Activated effector memory CD4-positive, alpha-beta T cell treated with Interleukin-2 at 50 U/mL for 16 hours (primary cell): ENCODE measurements around the gene NFIA.

Source experiments
- DNase-seq: peaks from one replicate; pipeline ENCODE4 v3.0.0-alpha.2; 2020

The NFIA gene

DNA sequence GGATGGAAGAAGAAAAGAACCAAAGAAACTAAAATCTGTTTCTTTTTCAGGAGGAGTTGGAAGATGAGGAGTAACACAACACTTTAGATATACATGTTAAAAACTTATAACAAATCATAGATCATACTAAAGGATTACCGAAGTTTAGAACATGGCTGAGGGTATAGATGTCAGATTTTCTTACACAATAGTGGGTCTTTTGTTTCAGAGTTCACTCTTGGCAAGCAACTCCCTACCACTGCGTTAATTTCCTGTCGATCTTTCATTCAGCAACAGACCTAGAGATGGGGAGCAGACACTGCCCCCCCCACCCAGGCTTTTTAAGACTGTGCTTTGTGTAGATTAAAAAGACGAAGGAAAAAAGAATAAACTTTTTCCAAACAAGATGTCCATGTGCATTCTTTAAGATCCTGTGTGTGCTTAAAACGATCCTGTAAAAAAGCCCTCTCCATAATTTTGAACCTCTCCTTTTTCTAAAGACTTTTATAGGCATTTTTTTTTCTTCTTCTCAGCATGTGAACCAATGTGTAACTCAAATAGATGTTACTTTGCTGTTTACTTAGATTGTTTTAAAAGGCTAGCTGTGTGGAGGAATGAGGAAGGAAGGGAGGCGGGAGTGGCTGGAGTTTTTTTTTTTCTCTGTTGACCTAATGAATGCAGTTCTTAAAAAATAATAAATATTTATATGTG, 50.4 kb downstream of the NFIA start:
- no peak for DNase-seq

DNA sequence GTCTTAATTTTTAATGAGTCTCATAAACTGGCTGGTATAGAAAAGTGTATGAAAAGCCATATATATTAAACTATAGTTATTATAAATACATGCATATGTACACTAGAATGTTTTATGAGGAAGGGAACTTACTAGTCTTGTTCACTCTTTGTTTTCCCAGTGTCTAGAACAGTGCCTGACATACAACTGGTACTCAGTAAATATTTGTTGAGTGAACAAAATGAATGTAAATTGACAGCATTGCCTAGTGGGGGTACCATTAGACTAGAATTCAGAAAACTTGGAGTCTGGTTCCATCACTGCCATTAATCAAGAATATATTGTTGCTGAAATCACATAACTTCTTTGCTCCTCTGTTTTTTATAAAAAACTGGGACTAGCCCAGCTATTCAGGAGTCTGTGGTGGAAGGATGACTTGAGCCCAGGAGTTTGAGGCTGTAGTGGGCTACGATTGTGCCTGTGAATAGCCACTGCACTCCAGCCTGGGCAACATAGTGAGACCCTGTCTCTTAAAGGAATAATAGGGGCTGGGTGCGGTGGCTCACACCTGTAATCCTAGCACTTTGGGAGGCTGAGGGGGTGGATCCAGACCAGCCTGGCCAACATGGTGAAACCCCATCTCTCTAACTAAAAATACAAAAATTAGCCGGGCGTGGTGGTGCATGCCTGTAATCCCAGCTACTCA, 51.1 kb downstream of the NFIA start:
- DNase-seq: no peak

DNA sequence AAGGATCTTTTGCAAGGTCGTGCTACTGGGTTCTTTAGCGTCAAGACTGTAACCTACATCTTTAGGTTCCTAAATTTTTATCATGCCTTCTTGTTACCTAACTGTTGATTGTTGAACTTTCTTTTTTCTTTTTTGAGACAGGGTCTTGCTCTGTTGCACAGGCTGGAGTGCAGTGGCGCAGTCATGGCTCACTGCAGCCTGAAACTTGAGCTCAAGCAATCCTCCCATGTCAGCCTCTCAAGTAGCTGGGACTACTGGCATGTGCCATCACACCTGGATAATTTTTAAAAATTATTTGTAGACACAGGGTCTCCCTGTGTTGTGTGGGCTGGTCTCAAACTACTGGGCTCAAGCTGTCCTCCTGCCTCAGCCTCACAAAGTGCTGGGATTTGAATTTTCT, 52.9 kb downstream of the NFIA start:
- DNase-seq: no peak

DNA sequence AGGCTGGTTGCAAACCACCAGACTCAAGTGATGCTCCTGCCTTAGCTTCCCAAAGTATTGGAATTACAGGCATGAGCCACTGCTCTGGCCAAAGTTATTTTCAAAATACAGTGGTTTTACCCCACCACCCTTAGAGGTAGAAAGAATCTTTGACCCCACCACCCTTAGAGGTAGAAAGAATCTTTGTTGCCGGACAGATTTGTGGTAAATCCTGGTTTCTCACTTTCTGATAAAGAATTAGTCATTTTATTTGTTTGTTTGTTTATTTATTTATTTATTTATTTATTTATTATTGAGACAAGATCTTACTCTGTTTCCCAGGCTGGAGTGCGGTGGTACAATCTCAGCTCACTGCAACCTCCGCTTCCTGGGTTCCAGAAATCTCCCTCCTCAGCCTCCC, 55.9 kb downstream of the NFIA start:
- DNase-seq: no peak

DNA sequence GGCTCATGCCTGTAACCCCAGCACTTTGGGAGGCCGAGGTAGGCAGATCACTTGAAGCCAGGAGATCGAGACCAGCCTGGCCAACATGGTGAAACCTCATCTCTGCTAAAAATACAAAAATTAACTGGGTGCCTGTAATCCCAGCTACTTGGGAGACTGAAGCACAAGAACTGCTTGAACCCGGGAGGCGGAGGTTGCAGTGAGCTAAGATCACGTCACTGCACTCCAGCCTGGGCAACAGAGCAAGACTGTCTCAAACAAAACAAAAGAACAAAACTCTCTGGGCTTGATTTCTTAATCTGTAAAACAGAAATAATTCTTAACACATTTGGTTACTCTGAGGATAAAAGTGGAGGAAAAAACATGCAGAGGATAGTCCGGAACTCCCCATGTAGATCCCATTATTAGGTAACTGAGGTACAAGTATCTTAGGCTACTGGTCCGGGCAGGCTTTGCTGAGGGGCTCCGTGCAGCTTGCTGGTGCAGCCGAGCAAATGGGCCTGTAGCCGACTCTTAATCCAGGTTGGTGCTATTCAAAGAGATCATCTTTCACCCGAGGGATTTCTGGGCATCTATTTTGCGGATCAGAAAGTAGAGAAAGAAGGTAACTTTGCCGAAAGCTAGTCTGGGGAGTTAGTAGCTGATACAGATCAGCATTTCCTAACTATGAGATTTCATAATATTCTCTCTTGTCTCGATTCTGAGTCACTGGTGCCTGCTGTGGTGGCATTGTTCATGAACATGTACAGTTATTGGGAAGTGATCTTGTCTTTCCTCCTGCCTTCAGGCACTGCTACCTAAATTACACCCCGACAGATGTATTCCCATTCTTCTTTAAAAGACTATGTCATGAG, 56.8 kb downstream of the NFIA start:
- no peak for DNase-seq

DNA sequence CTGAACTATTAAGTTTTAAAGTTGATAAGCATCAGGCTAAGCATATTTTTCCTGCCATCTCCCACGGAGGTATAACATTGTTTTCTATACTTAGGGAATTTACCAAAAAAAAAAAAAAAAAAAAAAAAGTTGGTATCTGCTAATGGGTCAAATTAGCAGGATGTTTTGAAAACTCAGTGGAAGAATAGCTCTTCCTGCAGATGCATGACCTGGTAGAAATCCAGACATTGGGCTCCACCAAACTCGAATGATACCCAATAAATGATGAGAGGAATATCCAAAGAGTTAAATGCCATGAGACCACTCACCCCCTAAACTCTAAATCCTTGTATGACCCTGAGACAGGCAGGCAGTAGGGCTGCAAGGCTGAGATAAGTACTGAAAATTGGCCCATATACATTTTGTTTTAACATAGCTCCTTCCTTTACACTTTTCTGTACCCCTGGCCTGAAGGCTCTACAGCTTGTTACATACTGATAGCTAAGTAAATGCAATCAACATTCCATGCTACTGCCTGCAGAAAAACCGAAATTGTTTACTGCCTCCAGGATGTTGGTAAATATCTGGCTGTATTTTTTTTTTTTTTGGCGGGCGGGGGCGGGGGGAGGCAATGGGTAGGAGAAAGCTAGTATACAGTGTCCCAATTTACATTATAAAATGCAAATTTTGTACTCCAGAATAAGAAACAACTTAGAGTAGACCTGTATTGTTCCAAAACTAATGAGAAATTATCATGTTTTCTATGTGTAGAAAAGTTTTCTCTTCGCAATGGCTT, 57.6 kb downstream of the NFIA start:
- no peak for DNase-seq

DNA sequence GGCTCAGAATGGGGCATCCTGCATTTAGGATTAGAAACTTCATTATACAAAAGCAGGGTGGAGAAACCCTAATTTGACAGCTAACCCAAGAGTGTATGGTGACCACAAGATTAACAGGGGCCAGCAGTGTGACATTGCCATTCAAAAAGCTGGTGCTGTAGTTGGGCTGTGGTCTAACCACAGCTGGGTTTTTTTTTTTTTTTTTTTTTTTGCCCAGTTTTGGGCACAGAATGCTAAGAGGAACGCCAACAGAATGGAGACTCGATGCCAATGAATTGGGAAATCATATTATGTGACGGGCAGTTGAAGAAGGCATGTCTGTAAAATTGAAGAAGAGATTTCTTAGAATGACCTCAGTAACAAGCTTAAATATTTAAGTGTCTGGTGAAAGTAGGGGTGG, 58.4 kb downstream of the NFIA start:
- no peak for DNase-seq

DNA sequence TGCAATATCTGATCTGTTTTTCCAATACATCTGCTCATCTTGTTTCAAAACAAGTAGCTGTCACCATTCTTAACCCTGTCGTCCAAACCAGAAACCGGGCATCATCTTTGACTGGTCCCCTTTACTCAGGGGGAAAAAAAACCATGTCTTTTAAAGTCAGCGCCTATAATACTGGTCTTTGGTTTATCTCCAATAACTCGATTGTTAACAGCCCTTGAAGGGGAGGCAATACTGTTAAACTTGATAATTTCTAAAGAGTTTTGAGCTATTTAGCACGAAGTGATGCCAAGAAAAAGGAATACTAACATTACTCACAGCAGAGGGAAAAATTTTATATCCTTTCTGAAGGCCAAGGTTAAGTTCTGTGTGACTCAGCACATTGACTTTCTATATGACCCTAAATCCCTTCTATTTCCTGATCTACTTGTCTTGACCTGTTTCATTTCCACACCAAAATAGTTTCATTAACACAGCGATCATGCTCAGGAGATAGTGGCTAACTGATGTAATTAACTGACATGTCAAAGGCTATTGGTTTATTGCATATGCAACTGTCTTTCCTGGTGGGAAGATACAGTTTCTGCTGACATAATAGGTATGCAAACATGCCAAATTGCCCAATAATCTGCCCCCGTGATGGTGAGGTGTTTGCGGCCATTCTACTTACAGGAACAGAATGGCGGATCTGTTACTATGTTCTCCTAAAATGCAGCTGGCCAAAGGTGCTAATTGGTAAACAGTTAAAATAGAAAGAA, 59.1 kb downstream of the NFIA start:
- DNase-seq: no peak

DNA sequence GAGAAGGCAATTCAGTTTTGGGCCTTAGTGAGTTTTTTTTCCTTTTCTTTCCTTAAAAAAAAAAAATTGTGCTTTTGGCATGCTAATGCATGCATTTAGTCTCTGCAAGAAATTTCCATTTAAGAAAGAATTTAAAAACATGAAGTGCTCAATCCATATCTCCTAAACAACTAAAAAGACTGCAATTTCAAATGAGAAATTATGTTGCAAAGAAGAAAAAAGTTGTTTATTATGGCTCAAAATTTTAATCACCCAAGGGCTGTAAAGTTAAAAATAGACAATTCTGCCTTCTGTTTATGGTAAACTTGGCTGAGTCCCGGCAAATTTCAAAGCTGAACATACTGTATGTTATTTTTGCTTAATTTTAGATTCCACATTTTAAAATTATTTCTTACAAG, 59.7 kb downstream of the NFIA start:
- DNase-seq: no peak

DNA sequence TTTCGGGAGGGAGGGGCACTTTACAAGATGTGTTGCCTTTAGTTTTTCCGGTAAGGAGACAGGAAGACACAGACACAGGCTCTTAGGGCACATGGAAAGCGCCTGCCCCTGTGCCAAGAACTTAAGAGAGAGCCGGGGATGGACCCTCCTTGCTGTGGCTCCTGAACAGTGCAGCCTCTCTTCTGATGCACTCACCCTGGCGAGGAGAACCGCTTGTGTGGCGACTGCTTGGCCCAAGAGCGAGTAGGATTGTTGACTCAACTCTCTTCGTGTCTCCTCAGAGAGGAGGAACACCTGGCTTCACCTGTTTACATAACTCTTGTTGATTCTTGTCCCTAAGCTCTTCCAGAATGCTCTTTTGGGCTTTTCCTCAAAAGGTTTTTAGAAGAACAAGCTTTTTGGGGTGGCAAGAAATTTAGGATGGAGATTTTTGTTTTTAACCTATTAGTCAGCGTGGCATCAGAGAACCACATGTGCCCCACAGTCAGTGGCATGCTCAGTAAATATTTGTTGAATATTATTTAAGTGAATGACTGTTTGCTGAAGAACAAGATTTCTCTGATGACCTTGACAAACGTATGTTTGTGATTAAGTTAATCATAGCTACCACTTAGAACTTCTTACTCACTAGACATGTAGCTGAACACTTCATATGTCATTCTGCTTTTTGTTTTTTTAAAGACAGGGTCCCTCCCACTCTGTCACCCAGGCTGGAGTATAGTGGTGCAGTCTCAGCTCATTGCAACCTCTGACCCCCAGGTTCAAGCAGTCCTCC, 60.6 kb downstream of the NFIA start:
- DNase-seq: no peak

DNA sequence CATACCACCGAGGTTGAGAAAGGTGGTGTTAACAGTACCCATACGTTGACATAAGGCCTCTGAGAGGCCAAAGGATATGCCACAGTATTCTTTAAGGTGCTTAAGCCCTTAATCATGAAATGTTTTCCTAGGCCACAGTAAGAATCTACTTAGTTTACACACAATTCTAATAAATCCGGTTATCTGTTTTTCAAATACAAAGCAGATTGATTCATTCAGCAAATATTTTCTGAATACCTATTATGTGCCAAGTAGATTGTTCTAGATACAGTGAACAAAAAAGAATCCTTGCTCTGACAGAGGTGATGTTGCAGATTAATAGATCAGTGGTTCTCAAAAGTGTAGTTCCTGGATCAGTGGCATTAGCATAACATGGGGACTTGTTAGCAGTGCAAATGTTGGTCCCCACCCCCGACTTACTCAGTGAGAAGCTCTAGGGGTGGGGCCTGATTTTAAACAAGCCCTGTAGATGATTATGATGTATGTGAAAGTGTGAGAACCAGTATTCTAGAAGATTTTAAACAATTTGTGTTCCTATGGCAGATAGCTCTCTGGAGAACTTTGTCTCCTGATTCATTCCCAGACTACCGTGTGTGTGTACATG, 61.6 kb downstream of the NFIA start:
- DNase-seq: no peak

DNA sequence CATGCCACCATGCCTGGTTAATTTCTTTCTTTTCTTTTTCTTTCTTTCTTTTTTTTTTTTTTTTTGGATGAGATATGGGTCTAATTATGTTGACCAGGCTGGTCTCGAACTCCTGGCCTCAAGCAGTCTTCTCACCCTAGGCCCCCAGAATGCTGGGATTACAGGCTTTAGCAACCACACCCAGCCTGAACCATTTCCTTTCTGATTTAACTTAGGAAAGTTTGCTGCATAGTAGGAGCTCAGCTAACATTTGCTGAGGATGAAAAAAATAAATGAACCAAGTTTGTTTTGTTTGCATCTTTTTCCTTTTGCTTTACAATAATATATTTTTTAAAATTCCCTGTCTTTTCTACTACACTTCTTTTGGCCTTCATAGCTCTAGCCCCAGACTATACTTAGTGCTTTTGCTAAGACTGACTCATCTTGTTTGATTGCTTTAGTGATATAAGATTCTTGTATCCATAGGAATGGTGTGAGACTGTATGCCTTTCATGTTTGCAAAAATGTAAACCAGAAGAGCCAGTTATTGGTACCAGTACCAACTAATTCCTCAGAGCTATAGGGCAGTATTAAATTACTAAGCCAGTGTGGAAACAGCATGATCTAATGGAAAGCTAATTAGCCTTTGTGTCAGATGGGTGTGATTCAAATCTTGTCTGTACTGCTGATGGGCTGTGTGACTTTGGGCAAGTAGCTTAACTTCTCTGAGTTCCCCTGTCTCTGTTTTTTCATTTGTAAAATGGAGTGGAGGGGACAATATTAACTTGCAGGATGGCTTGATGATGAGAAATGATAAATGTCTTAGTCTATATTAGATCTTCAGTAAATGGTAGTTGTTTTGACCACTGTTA, 66.9 kb downstream of the NFIA start:
- no peak for DNase-seq

DNA sequence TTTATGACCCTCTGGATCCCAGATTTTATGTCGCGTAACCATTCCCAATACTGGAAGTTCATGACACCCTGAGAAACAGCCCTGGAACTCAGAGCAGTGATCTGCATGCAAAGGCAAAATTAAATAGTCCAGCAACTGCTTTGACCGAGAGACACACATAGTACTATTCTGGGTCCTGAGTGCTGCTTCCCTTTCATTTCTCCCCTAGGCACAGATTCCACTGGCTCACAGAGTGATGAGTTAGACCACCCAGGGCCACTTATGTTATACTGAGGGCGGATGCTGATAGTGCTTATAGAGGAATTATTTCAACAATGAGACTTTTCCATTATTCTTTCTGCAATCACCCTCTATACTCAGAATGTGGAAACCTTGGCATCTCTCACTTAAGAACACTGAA, 69.2 kb downstream of the NFIA start:
- DNase-seq: no peak

DNA sequence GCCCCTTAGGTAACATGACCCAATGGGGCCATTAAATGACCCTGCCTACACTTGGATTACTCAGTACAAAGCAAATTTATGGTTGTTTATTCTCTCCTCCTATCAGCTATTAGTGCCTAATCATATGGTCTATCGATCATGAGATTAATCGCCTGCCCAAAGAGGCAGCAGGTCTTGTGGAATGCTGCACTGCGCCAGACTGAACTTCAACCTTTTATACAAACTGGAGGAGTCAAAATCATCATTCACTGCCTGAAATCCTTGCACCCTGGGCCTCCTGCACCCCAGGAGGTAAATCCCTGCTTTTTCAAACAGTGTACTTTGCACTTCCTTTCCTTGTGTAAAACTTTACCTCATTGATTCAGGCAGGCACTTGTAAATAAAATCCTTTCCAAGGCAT, 69.7 kb downstream of the NFIA start:
- DNase-seq: no peak

DNA sequence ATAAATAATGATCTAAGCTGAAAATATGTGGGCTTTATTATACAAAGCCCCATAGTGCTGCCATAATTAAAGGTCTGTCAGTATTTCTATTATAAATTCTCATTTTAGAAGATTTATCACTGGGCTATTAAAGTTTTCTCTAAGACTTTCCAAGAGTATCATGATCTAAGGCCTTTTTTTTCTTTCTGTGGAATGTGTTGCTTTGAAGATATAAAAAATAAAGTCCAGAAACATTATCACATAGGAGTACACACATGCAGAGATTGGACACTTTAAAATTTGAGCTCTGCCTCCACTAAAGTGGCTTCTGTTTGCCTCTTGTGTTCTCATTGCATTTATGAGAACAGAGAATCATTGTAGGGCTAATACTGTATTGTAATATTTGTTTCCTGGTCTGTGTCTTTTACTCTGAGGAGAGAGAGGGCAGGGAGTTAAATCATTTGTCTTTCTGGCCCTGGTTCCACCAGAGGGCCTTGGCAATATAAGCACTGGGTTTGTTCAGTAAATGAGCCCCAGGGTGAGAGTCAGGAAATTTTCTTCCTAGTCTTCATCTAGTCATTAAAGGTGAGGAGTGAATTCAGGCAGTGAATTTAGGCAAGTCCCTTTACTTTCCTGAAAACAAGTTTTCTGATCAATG, 70.2 kb downstream of the NFIA start:
- no peak for DNase-seq

DNA sequence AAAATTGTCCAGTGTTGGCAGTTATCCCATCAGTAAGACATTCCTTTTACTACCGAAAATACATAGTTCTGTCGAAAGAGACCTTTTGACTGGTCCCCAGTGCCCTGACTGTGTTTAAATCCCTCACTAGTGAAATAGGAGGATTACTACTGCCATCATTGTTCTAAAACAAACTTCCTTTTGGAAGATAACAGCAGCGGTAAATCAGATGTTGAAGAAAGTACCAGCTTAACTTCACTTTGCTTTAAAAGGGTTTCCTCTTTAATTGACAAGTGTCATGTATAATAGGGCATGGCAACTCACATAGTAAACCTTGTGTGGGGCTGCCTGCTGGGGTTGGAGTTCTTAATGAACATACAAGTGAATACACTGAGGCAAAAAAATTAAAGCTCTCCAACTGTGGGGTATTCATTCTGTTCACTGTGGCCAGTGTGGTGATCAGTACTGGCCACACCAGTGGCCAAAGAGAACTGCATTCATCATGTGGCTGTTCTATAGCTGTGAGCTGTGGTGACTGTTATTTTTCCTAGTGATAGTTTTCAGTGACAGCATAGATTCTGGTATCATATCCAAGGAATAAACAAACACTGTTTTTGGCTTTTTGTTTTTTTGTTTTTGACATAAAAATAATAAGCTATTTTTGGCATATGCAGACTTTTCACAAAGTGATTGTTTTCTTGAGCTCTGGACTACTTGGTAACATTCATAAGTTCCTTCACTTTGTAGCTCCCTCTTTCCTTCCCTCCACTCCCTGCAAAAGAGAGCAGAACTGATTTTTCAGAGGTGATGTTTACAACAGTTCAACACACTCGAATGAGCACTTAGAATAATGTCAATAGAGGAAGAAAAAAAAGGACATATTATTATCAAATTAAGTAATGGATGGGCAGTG, 74.5 kb downstream of the NFIA start:
- no peak for DNase-seq

DNA sequence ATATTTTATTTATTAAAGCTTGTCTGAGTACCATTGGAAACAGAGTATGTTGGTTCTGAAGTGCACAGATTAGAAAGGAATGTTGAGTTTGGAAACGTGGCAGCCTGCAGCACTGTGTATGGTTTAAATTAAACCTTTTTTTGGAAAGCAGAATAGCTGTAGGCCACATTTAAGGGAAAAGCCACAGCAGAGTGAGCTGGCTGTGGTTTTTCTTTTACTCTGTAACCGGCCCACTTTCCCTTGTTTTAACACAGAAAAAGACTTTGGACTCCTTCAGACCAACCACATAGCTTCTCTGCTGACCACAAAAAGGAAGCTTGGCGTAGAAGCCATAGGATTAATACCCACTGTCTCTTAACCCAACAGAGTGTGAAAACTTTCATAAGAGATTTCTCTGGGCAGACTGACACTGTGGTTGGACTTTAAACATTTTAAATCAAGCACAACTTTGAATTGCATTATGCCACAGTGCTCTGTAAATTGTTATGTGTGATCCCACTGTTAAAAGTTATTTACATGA, 75.2 kb downstream of the NFIA start:
- no peak for DNase-seq

DNA sequence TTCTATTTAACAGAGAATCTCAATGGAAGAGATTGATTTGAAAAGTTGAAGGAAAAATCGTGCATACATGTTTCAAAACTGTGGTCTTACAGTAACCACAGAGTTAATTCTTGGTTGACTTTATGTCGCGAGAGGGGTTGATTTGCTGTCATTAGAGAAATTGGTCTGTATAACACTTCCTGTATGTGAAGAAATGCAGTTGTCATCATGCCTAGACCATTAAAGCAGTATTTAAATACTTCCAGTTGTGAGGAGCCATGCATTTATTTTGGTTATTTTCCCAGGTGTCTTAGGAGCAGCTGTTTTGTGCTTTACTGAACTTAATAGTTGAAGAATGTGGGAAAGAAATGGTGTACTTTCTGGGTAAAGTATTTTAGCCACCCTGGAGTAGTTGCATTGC, 76.2 kb downstream of the NFIA start:
- no peak for DNase-seq
